Measurements from ENCODE around the gene TTC3.

TTC3 gene

DNA sequence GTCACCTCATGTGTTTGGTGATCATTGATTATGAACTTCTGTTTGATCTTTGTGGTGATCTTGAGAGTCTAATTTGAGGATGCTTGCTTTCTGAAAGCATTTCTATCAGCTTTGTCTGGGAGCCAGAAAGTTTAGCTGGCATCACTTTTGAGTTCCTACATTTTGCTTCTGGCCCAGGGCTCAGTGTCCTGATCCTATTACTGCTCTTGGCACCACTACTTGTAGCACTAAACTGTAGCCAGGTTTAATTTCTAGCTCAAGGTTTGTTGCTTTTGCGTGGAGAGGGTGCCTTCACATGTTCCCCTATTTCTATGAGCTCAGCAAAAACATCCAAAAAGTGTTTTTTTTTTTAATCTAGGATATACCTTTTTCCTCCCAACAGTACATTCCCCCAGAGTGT, 9.3 kb downstream of the TTC3 start:
- Histone ChIP-seq H3K27ac (replicated peaks) (no peak overlapping the region), H3K27me3 (ENCODE audit: insufficient read depth, poor library complexity, severe bottlenecking) (no peaks in the 10 kb centered on the region), H3K4me3 (replicated peaks; ENCODE audit: insufficient read depth, low read length) (no peak overlapping the region)
- DNase-seq (ENCODE audit: low read depth in 1 of 2, low spot score in 1 of 2): no peak
- TF ChIP-seq, protein P1, sequence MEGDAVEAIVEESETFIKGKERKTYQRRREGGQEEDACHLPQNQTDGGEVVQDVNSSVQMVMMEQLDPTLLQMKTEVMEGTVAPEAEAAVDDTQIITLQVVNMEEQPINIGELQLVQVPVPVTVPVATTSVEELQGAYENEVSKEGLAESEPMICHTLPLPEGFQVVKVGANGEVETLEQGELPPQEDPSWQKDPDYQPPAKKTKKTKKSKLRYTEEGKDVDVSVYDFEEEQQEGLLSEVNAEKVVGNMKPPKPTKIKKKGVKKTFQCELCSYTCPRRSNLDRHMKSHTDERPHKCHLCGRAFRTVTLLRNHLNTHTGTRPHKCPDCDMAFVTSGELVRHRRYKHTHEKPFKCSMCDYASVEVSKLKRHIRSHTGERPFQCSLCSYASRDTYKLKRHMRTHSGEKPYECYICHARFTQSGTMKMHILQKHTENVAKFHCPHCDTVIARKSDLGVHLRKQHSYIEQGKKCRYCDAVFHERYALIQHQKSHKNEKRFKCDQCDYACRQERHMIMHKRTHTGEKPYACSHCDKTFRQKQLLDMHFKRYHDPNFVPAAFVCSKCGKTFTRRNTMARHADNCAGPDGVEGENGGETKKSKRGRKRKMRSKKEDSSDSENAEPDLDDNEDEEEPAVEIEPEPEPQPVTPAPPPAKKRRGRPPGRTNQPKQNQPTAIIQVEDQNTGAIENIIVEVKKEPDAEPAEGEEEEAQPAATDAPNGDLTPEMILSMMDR (IDR thresholded peaks at IDR 0.05; ENCODE audit: insufficient read depth, low read length): no peak
- no peak for TF ChIP-seq SPI1 (IDR thresholded peaks at IDR 0.05; ENCODE audit: borderline replicate concordance, low read depth)
- TF ChIP-seq GABPA (IDR thresholded peaks at IDR 0.05; ENCODE audit: low read depth): no peak
- TF ChIP-seq POLR2AphosphoS5 (IDR thresholded peaks at IDR 0.05; ENCODE audit: low read depth): no peak
- TF ChIP-seq, protein P2, sequence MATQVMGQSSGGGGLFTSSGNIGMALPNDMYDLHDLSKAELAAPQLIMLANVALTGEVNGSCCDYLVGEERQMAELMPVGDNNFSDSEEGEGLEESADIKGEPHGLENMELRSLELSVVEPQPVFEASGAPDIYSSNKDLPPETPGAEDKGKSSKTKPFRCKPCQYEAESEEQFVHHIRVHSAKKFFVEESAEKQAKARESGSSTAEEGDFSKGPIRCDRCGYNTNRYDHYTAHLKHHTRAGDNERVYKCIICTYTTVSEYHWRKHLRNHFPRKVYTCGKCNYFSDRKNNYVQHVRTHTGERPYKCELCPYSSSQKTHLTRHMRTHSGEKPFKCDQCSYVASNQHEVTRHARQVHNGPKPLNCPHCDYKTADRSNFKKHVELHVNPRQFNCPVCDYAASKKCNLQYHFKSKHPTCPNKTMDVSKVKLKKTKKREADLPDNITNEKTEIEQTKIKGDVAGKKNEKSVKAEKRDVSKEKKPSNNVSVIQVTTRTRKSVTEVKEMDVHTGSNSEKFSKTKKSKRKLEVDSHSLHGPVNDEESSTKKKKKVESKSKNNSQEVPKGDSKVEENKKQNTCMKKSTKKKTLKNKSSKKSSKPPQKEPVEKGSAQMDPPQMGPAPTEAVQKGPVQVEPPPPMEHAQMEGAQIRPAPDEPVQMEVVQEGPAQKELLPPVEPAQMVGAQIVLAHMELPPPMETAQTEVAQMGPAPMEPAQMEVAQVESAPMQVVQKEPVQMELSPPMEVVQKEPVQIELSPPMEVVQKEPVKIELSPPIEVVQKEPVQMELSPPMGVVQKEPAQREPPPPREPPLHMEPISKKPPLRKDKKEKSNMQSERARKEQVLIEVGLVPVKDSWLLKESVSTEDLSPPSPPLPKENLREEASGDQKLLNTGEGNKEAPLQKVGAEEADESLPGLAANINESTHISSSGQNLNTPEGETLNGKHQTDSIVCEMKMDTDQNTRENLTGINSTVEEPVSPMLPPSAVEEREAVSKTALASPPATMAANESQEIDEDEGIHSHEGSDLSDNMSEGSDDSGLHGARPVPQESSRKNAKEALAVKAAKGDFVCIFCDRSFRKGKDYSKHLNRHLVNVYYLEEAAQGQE (IDR thresholded peaks at IDR 0.05; ENCODE audit: insufficient replicate concordance, low read depth): no peak

DNA sequence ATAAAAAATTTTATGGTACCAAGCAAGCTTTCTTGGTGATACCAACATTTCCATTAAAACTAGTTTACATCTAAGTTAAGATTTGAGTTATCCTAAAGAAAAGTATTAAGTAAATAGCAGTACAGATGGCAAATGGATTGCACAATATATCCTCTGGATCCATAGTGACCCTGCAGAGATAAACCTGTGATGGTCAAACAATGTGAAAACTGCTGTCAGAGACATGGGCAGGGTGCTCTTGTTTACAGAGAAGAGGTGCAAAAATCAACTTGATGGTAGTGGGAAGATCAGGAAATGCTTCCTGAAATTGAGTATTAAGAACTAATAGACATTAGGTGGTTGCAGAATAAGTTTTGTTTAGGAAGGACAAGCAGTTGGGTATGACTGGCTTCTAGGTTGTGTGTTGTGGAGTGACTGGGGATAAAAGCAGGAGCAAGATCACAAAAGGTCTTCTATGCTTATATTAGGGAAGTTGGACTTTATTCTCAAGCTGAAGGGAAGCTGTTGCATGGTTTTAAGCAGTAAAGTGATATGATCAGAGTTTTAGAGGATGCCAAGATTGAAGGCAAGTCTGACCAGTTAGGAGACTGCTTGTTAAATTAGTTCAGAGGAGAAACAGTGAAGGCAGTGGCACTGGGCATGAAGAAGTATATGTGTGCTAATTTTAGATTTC, 9.9 kb downstream of the TTC3 start:
- Histone ChIP-seq H3K27ac (replicated peaks) (no peak overlapping the region), H3K4me3 (replicated peaks; ENCODE audit: insufficient read depth, low read length) (no peak overlapping the region), H3K27me3 (ENCODE audit: insufficient read depth, poor library complexity, severe bottlenecking) (no peaks in the 10 kb centered on the region)
- no peak for DNase-seq (ENCODE audit: low read depth in 1 of 2, low spot score in 1 of 2)
- no peak for TF ChIP-seq POLR2AphosphoS5 (IDR thresholded peaks at IDR 0.05; ENCODE audit: low read depth)
- TF ChIP-seq, protein P1 (IDR thresholded peaks at IDR 0.05; ENCODE audit: insufficient read depth, low read length): no peak
- TF ChIP-seq, protein P2 (IDR thresholded peaks at IDR 0.05; ENCODE audit: insufficient replicate concordance, low read depth): no peak

DNA sequence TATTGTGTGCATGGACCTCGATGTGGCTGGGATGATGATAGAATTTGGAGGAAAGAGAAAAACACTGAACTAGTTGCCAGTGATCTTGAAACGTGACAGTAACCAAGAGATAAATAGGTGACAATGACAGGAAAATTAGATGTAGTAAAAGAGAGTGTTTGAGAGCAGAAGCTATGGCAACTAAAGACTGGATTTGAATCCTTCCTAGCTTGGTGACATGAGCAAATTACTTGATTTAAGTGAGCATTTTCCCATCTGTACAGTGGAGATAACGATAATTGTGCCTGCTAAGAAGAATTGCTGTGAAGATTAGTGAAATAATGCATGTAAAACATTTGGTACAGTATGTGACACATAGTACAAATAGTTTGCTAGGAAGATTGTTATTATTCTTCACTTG, 12.7 kb downstream of the TTC3 start:
- H3K27me3 ChIP-seq (ENCODE audit: insufficient read depth, poor library complexity, severe bottlenecking): no peaks in the 10 kb centered on the region
- TF ChIP-seq, protein P1 (IDR thresholded peaks at IDR 0.05; ENCODE audit: insufficient read depth, low read length): no peak
- TF ChIP-seq SPI1 (IDR thresholded peaks at IDR 0.05; ENCODE audit: borderline replicate concordance, low read depth) (no peak), POLR2AphosphoS5 (IDR thresholded peaks at IDR 0.05; ENCODE audit: low read depth) (no peak), GABPA (IDR thresholded peaks at IDR 0.05; ENCODE audit: low read depth) (no peak)
- TF ChIP-seq, protein P2 (IDR thresholded peaks at IDR 0.05; ENCODE audit: insufficient replicate concordance, low read depth): no peak
- no peak for DNase-seq (ENCODE audit: low read depth in 1 of 2, low spot score in 1 of 2)
- H3K27ac ChIP-seq (replicated peaks): no peak overlapping the region
- no peak overlapping the region for H3K4me3 ChIP-seq (replicated peaks; ENCODE audit: insufficient read depth, low read length)

All from HL-60 (cell line).